Measurements from ENCODE around the gene LRRC4C.
"Not testable (repeated sequence)": the region's sequence is repeated elsewhere in the genome, so short reads cannot be mapped to it uniquely, and the experiment has no call there.

The LRRC4C gene

DNA sequence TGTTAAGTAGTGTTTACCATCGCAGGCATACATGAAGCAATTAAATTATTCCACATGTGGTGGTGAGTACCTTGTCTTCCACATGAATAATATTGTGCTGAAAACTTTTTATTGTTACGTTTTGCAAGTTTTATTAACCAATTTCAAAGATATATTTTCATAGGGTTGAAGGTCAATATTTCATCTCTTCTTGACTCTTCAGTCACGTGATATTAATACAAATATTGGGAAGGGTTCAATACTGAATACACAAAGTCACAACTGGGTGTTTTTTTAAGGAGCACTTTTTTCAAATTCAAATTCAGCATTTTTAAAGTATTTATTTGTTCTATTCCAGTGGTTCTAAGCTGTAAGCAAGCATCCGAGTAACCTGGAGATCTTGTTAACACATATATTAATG lies 348.9 kb downstream of the LRRC4C start:
- no peak for DNase-seq

DNA sequence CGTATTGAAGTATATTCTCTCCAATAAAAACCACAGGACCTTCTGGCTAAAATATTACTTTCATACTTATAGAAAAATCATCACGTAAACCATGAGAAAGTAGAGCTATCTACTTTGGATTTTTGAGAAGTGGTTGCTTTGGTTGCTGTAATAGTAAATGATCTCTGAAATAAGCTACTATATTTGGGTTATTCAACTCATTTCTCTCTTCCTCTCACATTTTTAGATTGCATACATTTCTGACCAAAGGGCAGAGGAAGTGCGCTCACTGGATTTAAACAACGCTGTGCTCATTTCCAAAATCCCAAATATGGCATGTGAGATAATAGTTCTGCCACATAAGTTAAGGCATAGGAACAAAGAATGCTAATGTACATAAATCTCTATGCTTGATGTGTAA lies 357.0 kb downstream of the LRRC4C start:
- DNase-seq: no peak

DNA sequence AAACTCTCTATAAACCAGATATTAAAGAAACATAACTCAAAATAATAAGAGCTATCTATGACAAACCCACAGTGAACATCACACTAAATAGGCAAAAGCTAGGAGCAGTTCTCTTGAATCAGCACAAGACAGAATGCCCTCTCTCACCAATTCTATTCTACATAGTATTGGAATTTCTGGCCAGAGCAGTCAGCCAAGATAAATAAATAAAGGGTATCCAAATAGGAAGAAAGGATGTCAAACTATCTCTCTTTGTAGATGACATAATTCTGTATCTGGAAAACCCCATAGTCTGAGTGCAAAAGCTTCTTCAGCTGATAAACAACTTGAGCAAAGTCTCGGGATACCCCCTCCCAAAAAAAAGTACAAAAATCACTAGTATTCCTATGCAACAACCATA lies 359.8 kb downstream of the LRRC4C start:
- no peak for DNase-seq

DNA sequence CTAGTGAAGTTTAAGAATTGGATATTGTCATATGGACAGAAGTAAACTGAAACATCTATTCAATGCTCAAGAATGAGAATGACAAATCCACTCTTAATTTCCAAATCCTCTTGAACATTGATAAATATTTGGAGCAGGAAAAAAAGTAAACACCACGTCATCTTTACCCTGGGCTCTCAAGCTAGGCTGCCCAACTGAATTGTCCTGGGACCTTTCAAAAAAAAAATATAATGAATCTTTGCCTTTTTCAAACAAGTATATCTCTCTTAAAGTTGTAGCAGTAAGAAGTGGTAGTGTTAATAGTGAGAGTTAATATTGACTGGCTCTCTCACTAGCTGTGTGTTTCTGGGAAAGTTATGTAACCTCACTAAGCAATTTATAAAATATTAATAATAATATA lies 374.3 kb downstream of the LRRC4C start:
- DNase-seq: no peak

DNA sequence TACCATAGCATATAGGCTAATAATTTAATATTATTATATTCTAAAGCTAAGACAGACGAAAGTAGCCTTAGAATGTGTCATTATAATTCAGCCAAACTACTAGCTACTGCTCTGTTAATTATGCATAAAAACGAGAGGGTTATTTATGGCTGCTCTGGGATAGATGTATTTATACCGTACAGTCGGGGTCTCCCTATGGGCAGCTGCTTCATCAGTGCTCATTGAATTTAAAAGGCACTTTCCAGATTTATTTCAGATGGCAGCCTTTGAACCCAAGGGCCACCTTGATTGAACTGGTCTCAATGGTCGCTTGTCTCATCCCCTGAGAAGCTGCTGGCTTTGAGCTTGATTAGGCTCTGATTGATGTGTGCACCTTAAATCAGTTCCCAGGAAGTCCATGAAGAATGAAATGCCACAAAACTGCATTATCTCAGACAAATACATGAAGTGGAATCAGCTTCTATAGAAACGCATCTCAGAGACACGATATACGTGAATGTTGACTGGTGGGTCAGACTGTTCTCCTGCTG lies 377.6 kb downstream of the LRRC4C start:
- no peak for DNase-seq

DNA sequence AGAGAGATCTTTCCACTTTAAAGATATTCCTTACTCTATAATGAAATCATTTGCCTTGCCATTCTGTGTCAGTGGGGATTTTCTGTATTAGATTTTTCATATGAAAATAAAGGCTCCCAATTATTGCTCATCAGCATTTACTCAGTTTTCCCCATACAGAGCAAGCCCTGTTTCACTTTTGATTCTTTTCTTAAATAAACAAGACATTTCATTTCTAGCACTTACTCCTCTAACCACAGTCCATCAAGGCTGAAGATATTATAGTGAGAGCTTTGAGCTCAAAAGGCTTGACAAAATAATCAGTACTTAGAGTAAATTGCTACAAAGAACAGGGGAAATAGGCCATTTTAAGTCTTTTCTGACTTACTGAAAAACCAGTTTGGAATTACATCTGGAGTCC lies 385.1 kb downstream of the LRRC4C start:
- DNase-seq: no peak

DNA sequence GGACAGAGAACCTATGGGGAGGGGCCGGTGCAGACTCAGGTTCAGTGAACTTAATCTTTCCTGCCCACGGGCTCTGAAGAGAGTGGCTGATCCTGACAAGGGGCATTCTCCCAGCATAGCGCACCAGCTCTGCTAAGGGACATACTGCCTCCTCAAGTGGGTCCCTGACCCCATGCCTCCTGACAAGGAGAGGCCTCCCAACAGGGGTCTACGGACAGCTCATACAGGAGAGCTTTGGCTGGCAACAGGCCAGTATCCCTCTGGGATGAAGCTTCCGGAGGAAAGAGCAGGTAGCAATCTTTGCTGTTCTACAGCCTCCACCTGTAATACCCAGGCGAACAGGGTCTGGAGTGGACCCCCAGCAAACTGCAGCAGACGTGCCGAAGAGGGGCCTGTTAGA lies 394.0 kb downstream of the LRRC4C start:
- DNase-seq: no peak

DNA sequence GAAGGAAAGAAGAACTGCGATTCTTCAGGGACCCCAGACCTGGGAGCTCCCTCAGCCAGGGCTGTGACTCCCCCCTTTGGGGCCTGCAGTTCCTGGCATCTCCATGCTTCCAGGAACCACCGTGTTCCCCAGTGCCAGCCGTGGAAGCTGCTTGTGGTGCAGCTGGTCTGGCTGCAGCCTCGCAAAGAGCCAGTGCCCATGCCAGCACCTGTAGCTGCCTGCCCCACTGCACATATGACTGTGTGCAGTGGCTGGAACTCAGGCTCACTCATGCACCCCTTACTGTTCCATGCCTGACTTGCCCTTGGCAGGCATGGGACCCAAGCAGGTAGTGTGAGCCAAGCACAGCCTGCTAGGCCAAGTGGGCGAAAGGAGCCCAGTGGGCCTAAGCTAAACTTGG lies 401.3 kb downstream of the LRRC4C start:
- DNase-seq: no peak

DNA sequence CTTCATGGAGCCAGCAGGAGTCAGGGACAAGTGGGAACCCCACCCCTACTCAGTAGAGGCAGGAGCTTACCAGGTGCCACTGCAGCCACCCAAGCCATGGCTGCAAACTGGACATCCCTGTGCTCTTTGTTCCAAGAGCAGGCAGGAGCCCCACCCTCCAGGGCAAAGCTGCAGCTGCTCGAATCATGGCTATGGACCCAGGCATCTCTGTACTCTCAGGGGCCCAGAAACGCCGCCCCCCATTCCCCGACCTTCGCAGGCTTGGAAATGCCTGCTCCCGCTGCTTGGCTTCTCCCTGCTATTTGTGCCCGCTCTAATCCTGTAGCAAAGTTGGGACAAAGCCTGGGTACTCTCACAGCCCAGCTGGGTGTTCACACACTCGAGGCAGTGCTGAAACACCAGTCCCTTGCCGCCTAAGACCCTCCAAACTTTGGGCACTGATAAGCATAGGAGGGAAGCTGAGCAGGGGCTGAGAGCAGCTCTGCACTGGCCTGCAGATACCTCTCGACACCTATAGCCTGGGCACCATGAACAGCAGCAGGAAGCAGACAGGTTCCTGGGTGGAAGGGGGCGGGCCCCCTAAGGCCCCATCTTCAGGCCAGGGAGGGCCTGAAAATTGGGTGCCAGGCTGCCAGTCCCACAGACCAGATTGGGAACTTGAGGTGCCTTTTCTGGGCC lies 402.4 kb downstream of the LRRC4C start:
- peak; percentile 26 for DNase-seq

DNA sequence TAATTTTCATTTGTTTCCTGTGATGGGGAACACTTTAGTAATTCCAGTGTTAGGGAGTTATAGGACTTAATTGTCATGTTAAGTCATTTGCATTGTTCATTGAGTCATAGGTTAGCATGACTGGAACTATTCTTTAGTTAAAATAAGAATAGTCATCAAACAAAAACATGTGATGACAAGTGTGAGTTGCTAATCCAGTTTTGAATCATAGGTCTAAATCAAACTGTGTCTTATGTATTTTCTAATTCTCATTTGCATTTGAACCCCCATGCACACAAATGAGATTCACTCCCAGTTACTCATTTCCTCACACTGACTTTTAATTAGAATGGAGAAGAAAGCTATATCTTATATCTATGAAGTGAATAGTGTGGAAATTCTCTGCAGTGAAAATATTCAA lies 405.6 kb downstream of the LRRC4C start:
- DNase-seq: no peak

DNA sequence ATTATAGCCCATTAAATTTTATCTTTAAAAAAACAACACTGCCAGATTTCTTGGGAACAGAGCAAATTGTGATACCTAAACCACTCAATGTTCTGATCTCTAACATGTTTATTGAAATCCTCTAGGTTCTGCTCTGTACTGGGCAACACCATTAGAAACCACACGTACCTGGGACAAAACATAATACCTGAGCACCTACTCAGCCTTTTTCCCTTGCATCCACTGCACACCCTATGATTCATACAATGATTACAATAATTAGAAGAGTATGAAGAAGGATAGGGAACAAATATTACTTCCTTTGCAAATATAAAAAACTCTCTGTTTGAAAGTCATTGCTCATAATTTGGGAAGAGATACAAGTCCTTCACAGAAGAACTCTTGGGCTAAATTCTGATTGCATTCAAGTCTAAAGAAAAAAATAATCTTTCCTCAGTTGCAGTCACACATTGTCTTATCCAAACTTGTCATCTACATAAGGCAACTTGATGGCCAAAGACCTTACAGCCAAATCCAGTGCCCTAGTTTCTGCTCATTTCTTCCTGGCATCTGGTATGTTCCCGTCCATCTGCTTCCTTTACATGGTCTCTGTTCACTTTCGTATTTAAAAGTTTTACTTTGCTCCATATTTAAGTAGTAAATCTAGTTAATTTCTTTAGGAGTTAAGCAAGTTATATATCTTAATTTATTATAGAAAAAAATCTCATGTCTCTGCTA lies 407.4 kb downstream of the LRRC4C start:
- DNase-seq: no peak

DNA sequence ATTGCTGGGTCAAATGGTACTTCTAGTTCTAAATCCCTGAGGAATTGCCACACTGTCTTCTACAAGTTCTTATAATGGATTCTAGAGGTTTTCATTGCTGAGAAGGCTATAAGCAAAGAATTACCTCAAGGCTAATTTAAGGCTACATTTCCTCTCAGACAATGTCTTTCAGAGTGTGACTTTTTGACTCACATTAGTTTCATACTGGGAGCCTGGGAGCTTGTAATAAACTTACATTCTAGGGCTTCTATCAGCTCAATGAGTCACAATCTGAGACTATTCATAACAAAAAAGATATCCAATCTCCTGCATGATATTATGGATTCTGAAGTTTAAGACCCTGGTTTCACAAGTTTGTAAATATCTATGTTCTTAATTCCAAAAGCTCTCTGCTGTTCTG lies 408.7 kb downstream of the LRRC4C start:
- DNase-seq: no peak

DNA sequence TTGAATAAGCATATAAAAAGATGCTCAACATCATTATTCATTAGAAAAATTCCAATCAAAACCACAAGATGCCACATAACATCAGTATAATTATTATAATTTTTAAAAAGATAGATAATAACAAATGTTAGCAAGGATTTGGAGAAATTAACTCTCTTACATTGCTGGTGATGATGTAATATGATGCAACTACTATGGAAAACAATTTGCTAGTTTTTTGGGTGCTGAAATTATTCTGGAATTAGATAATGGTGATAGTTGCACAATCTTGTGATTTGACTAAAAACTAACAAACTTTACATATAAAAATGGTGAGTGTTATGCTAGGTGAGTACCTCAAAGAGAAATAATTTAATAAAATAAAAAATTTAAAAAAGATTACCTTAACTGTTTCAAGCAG lies 412.2 kb downstream of the LRRC4C start:
- DNase-seq: no peak

DNA sequence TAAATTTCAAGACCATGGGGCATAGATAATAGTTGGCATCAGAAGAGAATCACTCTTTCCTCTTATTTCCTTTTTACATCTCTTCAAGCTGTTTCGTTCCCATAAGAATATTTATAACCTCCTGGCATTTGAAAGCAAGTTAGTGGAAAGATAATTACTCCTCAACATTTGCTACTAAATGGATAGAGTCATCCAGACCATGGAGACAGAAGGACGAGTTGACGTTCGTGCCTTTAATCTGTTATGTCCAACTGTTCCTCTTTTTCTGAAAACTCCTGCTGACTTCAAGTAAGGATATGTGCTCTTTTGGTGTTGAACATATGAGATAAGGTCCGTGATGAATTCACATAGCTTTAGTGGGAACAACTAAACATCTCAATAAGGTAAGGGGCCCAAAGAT lies 414.2 kb downstream of the LRRC4C start:
- no peak for DNase-seq

DNA sequence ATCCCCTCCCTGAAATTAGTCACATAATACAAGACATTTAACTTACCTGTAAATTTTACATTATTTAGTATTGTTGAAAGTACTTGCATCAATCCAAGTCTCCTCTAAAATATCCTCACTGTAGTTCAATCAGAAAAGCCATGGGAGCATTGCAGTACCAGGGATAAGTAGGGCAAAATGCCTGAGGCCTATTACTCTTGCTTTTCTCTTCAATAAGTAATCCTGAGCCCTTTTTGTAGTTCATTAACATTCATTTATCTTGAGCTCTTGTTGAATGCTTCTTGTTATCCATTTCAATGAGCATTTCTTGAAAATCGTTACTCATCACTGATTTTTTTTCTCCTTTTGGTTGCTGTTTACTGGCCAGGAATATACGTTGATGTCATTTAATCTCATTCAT lies 414.7 kb downstream of the LRRC4C start:
- DNase-seq: no peak

DNA sequence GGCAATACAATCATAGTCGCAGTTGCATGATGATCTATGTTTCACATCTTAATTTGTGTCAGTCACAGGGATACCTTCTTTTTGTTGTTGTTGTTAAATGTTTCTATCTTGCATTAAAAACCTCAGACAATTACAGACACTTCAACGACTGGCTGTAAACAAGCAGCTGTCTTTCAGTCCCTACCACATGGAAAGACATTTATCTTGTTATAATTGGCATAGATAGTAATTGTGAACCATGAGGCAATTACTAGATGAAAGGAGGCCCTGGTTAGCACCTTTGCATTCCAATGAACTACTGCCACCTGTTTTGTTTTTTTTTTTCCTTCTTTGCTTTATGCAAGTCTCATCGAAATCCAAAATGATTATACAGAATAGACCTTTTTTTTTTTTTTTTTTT lies 416.8 kb downstream of the LRRC4C start:
- DNase-seq: peak; percentile 17

DNA sequence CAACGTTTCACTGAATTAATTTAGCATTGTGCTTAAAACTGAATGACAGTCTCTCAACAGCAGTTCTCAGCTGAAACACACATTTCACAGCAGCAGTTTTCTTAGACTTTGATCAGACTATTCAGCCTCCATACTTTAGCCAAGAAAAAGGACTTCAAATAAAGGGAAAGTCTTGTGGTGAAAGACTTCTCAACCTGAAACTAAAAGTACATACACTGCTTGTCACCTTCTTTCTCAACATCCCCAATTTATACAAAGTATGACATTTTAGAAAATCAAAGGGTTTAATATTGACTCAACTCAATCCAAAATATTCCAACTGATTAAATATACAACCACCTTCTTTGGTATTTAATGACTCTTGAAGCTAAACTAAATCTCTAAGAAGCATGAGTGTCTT lies 419.0 kb downstream of the LRRC4C start:
- no peak for DNase-seq

DNA sequence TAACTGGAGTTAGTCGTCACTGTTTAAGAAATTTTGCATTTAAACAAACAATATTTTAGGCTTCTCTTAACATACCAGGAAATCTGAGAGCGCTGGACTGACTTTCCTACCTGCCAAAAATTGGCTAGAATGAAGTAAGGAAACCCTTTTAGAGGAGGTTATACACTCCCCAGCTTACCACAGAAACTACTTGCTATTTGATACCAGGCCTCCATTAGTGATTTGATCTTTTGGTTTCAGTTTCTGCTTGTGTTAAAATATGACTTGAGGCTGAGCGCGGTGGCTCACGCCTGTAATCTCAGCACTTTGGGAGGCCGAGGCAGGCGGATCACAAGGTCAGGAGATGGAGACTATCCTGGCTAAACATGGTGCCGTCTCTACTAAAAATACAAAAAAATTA lies 419.9 kb downstream of the LRRC4C start:
- DNase-seq: no peak

DNA sequence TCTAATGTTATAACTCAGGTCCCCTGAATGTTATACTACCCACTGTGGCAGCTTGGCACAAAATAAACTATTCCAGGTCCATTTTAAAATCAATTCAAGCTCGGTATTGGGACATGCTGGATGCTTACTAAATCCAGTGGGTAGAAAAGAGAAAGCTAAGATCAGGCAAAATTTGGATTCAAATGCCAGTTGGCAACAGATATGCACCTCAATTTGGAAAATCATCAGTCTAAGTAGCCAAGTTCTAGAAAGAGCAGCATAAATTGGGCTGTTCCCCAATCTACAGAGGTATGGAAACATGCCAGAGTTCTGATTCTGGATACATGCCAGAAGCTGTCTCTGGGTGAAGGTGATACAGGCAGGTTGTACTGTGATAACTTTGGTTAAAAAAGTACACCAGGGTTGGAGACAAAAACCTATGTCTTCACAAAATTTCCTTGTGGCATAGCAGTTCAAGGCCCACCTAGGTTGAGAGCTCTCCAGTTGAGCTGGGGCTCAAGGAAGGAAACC lies 427.8 kb downstream of the LRRC4C start:
- DNase-seq: peak; percentile 29

DNA sequence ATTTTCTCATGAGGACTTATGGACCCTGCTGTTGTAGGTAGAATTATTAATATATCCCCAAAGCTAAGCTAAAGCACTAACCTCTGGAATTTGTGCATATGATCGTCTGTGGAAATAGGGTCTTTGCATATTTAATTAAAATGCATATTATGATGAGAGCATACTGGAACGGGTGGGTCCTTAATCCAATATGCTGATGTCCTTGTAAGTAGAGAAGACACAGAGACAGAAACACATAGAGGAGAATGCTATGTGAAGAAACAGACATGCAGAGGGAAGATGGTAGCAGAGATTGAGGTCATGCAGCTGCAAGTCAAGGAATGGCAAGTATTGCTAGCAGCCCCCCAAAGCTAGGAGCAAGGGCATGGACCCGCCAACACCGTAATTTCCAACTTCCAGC lies 439.2 kb downstream of the LRRC4C start:
- DNase-seq: no peak

DNA sequence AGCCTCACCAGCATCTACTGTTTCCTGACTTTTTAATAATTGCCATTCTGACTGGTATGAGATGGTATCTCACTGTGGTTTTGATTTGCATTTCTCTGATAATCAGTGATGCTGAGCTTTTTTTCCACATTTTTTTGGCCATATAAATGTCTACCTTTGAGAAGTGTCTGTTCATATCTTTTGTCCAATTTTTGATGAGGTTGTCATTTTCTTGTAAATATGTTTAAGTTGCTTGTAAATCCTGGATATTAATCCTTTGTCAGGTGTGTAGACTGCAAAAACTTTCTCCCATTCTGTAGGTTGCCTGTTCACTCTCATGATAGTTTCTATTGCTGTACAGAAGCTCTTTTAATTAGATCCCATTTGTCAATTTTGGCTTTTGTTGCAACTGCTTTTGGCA lies 439.8 kb downstream of the LRRC4C start:
- not testable (repeated sequence) for DNase-seq

DNA sequence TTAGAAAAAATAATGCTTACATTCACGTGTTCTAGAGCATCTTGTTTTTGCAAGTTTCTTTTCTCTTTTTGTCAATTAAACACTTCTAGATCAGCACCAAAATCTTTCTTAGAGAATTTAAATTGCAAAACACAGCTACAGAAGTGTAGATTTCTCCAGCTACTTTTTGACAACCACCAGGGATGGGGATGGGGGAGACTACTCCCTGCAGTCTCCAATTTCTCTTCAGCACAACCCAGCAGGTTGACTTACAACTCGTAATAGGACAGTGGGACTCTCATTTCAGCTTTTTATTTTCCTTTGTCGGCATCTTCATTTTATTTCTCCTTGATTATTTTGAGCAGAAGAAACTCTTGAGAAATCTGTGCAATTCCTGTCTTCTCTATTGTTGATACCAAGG lies 441.2 kb downstream of the LRRC4C start:
- DNase-seq: no peak

DNA sequence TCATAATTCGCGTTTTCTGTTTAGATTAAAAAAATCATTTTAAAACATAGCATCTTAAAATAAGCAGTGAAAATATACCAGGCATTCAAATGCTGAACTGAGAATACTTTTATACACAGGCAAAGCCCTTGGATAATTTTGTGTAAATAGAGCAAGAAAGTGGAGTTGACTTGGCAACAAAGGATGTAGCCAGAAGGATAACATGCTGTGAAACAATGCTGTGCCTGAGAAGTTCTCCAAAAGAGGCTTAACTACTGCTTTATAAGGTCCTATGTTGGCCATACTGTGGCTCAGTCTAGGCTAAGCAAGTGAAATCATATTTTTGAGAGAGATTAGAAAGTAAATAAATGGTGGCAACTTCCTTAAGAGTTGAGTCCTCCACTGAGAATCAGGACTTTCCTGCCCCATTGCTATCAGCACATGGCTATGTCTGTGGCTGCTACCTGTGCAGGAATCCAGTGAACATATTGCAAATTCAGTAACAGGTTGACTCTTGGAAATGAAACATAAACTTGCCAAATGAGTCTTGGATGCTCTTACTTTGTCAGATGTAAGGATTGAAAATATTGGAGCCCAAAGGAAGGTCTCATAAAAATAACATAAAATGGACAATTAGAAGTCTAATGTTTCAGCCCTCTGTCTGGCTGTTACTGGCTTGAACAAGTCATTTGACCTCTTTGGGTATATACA lies 448.9 kb downstream of the LRRC4C start:
- no peak for DNase-seq

DNA sequence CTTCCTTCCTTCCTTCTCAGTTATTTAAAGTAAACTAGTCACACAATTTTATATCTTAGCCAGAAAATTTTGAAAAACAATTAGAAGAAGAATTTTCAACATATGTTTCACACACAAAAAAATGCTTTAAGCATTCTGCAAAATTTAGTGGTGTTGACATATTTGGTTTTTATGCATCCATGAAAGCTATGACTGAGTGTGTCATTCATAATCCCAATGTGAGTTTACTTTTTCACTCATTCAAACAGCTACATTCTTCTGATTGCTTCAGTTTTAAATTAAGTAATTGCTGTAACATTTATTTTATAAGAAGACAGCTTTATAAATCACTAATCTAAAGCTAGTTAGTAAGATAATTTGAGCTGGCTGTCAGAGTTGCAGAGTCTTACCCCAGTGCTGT lies 453.5 kb downstream of the LRRC4C start:
- DNase-seq: no peak

Measured in NCI-H69 (cell line).